ENCODE results near the gene PFN1. TPM values are rescaled to one million over a fixed set of nuclear protein-coding genes. Genes with fewer than 3 reads are reported as not detected.

Gene PFN1
- total RNA-seq, 1 experiment from 2014 or later, result 1,213 TPM

GRCh38 chr17:4938688-4939545 is 9.4 kb downstream of the PFN1 start (continued):
- TF ChIP-seq FOSL1 (IDR thresholded peaks at IDR 0.05; ENCODE audit: low read depth), result no peak

GRCh38 chr17:4938069-4938491 is 10.2 kb downstream of the PFN1 start:
- Histone ChIP-seq H3K4me3 (replicated peaks in 1 of 2; ENCODE audit: low read depth in 1 of 2, low read length in 2 of 2) (peak overlapping the region; percentile 86 to 93; a peak in 3 of 4 replicates), H4K20me1 (ENCODE audit: insufficient read depth) (no peaks in the 10 kb centered on the region), H3K9ac (ENCODE audit: low read length) (peak overlapping the region; percentile 96), H2AFZ (ENCODE audit: low read depth, low read length, poor library complexity, severe bottlenecking) (no peak overlapping the region), H3K79me2 (ENCODE audit: insufficient read depth, low read length) (peaks cover 46% of the 10 kb centered on the region), H3K9me3 (ENCODE audit: control insufficient read depth in 1 of 2, insufficient read depth in 1 of 2, low read depth in 1 of 2, low read length in 2 of 2) (no peaks in the 10 kb centered on the region), H3K27ac (ENCODE audit: low read depth, low read length) (no peak overlapping the region), H3K9me2 (ENCODE audit: insufficient read depth) (no peaks in the 10 kb centered on the region), H3K4me2 (ENCODE audit: low read length) (peak overlapping the region; percentile 100), H3K36me3 (ENCODE audit: control insufficient read depth in 1 of 2, insufficient read depth in 2 of 2, low read length in 2 of 2) (peaks cover 0 to 21% of the 10 kb centered on the region in 2 experiments; a peak in 1 of 4 replicates), H3K4me1 (ENCODE audit: control insufficient read depth in 1 of 2, insufficient read depth in 2 of 2, low read length in 2 of 2) (peaks cover 16 to 38% of the 10 kb centered on the region in 2 experiments), H3K27me3 (ENCODE audit: insufficient read depth, low read length) (no peaks in the 10 kb centered on the region)
- intact Hi-C loops (cut with micrococcal nuclease), result no loop called here
- ATAC-seq (no peak), DNase-seq (ENCODE audit: low read depth, low spot score) (no peak)
- ChIA-PET POLR2A (no interaction called here), RAD21 (ENCODE audit: low non-redundant PET in 1 of 2, low total read pairs in 2 of 2, uncharacterized antibody in 2 of 2, unreplicated experiment in 2 of 2) (no interaction called here), CTCF (no interaction called here)
- TF ChIP-seq SIN3A (IDR thresholded peaks at IDR 0.05; ENCODE audit: low read depth) (no peak), EZH2 (IDR thresholded peaks at IDR 0.05) (no peak), EGR1 (IDR thresholded peaks at IDR 0.05; ENCODE audit: low read depth) (no peak), SRF (IDR thresholded peaks at IDR 0.05; ENCODE audit: low read depth) (no peak), POLR2AphosphoS5 (IDR thresholded peaks at IDR 0.05; ENCODE audit: low read depth, low read length) (no peak), SP1 (IDR thresholded peaks at IDR 0.05; ENCODE audit: low read depth) (no peak), YY1 (IDR thresholded peaks at IDR 0.05; ENCODE audit: extremely low read depth, insufficient replicate concordance, low read depth, low read length) (no peak), EZH2phosphoT487 (IDR thresholded peaks at IDR 0.05; ENCODE audit: borderline replicate concordance) (no peak), ZFX (IDR thresholded peaks at IDR 0.05) (no peak), TCF7L2 (IDR thresholded peaks at IDR 0.05; ENCODE audit: borderline replicate concordance, extremely low read depth, insufficient read depth, insufficient read length) (no peak), ATF3 (IDR thresholded peaks at IDR 0.05) (no peak), CEBPB (IDR thresholded peaks at IDR 0.05; ENCODE audit: low read depth) (no peak), ZNF274 (IDR thresholded peaks at IDR 0.05; ENCODE audit: low read depth, low read length) (no peak), MAX (IDR thresholded peaks at IDR 0.05) (no peak), CTCF (IDR thresholded peaks at IDR 0.05 in 2 of 3, conservative IDR thresholded peaks at IDR 0.05 in 1 of 3; ENCODE audit: borderline replicate concordance in 1 of 3, insufficient read depth in 1 of 3, low read depth in 2 of 3, low read length in 2 of 3) (no peak)
- no TSS peak for BruUV-seq (replicated peaks)

Measured in HCT116 (cell line).